ENCODE data around the gene FAM9C. TPM values are rescaled to one million over a fixed set of nuclear protein-coding genes. Genes with fewer than 3 reads are reported as not detected.

Gene FAM9C
- total and polyA plus RNA-seq, 2 donors (not counting 3 experiments of a cell fraction or from before 2014, with no cell fraction given), result not detected

DNA sequence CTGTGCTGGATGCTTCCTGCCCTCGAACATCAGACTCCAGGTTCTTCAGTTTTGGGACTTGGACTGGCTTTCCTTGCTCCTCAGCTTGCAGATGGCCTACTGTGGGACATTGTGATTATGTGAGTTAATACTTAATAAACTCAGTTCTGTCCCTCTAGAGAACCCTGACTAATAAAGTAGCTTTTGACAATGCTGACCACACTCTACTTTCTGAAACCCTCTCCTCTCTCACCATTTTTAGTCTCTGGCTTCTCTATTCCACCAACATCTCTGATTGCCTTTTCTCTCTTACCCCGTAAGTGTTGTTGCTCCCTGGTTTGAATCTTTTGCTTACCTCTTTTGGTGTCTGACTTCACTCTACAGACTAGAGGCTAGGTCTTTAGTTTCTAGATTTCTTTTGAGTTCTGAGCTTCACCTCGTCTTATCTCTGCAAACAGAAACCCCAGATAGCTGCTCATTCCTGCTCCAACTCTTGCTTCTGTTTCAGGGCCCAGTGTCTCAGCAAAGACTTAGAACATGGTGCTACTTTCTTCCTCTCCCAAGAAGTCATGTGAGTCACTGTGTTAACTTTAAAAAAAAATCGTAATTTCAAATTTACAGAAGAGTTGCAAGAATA lies 58.1 kb downstream of the FAM9C start:
- no TSS peak for BruUV-seq (replicated peaks)
- no peaks in the 10 kb centered on the region for H3K36me3 ChIP-seq (ENCODE audit: control insufficient read depth in 2 of 2, extremely low read depth in 1 of 2, insufficient read depth in 2 of 2, low read length in 2 of 2)
- no peaks in the 10 kb centered on the region for H3K9me1 ChIP-seq (replicated peaks; ENCODE audit: control insufficient read depth, extremely low read depth, insufficient read depth, low read length)
- H3K4me3 ChIP-seq (replicated peaks in 1 of 3; ENCODE audit: insufficient read depth in 1 of 3, low read depth in 1 of 3, low read length in 3 of 3), result no peak overlapping the region
- H3K9ac ChIP-seq (replicated peaks; ENCODE audit: extremely low read depth, insufficient read depth, low read length), result no peak overlapping the region
- no peak overlapping the region for H3K4me2 ChIP-seq (ENCODE audit: insufficient read depth, low read length)
- H4K20me1 ChIP-seq (replicated peaks; ENCODE audit: control insufficient read depth, extremely low read depth, insufficient read depth, low read length), result no peaks in the 10 kb centered on the region
- H3K27ac ChIP-seq (ENCODE audit: insufficient read depth, low read depth, low read length), result no peak overlapping the region
- DNase-seq (ENCODE audit: low read depth, low spot score) (no peak), FAIRE-seq (peak; percentile 44)
- CTCF ChIA-PET, result interaction anchor here (1.0 kb wide), 1 partner anchor 40 kb away, joined by 3 read pairs; no protein-coding TSS in a partner anchor
- dilution Hi-C loops (cut with MboI; ENCODE audit: extremely low pct_ligation_motif_present, low sequenced_read_pairs), result no loop called here
- POLR2A ChIA-PET, result interaction anchor here (0.6 to 1.2 kb wide), 2 partner anchors 9 to 300 kb away, joined by 3 read pairs; no protein-coding TSS in a partner anchor
- H3K27me3 ChIP-seq (ENCODE audit: control insufficient read depth in 2 of 2, insufficient read depth in 2 of 2, low read length in 2 of 2), result no peaks in the 10 kb centered on the region
- no peaks in the 10 kb centered on the region for H3K79me2 ChIP-seq (ENCODE audit: control insufficient read depth, insufficient read depth, low read length)
- H3K9me3 ChIP-seq (replicated peaks; ENCODE audit: control insufficient read depth, insufficient read depth, low read length), result no peaks in the 10 kb centered on the region
- no peak overlapping the region for H2AFZ ChIP-seq (ENCODE audit: low read depth, low read length)
- peaks cover 26% of the 10 kb centered on the region for H3K4me1 ChIP-seq (ENCODE audit: control insufficient read depth, extremely low read depth, insufficient read depth, low read length)
- intact Hi-C loops (cut with micrococcal nuclease), result no loop called here
- TF ChIP-seq FOS (IDR thresholded peaks at IDR 0.05; ENCODE audit: borderline replicate concordance, insufficient read depth, low read length), result no peak
- no peak for TF ChIP-seq GATA2 (IDR thresholded peaks at IDR 0.05; ENCODE audit: insufficient read depth, insufficient read length, low read depth, low read length)

Other genes starting within 250 kb of the FAM9C start
- not detected in 2 replicates for gene TLR7, start 177.5 kb downstream of the FAM9C start, total RNA-seq
- not detected in 2 replicates for gene TLR7, start 177.5 kb downstream of the FAM9C start, polyA plus RNA-seq
- gene TLR8, start 138.0 kb downstream of the FAM9C start, total RNA-seq, result not detected in 2 replicates
- gene TLR8, start 138.0 kb downstream of the FAM9C start, polyA plus RNA-seq, result not detected in 2 replicates
- gene TMSB4X, start 69.5 kb downstream of the FAM9C start, total RNA-seq, result 6,742 and 6,858 TPM in 2 replicates
- 4,136 and 4,540 TPM in 2 replicates for gene TMSB4X, start 69.5 kb downstream of the FAM9C start, polyA plus RNA-seq

All from endothelial cell of umbilical vein (primary cell).